Measurements from ENCODE around the gene SLC39A6.

DNA sequence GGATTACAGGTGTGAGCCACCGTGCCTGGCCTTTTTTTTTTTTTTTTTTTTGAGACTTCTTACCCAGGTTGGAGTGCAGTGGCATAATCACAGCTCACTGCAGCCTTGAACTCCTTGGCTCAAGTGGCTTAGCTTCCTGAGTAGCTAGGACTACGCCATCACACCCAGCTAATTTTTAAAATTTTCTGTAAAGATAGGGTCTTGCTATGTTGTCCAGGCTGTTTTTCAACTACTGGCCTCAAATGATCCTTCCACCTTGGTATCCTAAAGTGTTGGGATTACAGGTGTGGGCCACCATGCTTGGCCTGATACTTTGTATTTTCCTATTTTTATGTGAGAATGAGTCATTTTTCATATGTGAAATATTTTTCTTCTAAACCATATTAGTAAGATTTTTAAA lies 14.3 kb upstream of the SLC39A6 start:
- no peak for TF ChIP-seq POLR2AphosphoS5 (IDR thresholded peaks at IDR 0.05; ENCODE audit: low read depth, low read length)
- TF ChIP-seq POLR2A (IDR thresholded peaks at IDR 0.05; ENCODE audit: borderline replicate concordance, extremely low read depth, insufficient read depth, insufficient read length) = no peak
- no peak for TF ChIP-seq EZH2 (IDR thresholded peaks at IDR 0.05)
- TF ChIP-seq, protein P1, sequence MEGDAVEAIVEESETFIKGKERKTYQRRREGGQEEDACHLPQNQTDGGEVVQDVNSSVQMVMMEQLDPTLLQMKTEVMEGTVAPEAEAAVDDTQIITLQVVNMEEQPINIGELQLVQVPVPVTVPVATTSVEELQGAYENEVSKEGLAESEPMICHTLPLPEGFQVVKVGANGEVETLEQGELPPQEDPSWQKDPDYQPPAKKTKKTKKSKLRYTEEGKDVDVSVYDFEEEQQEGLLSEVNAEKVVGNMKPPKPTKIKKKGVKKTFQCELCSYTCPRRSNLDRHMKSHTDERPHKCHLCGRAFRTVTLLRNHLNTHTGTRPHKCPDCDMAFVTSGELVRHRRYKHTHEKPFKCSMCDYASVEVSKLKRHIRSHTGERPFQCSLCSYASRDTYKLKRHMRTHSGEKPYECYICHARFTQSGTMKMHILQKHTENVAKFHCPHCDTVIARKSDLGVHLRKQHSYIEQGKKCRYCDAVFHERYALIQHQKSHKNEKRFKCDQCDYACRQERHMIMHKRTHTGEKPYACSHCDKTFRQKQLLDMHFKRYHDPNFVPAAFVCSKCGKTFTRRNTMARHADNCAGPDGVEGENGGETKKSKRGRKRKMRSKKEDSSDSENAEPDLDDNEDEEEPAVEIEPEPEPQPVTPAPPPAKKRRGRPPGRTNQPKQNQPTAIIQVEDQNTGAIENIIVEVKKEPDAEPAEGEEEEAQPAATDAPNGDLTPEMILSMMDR (IDR thresholded peaks at IDR 0.05 in 2 of 3, conservative IDR thresholded peaks at IDR 0.05 in 1 of 3; ENCODE audit: borderline replicate concordance in 1 of 3, insufficient read depth in 1 of 3, low read depth in 2 of 3, low read length in 2 of 3) = no peak
- TF ChIP-seq CBX3 (IDR thresholded peaks at IDR 0.05; ENCODE audit: low read depth) = no peak
- TF ChIP-seq EGR1 (IDR thresholded peaks at IDR 0.05; ENCODE audit: low read depth) = no peak
- no peak for TF ChIP-seq SIN3A (IDR thresholded peaks at IDR 0.05; ENCODE audit: low read depth)
- TF ChIP-seq TCF7L2 (IDR thresholded peaks at IDR 0.05; ENCODE audit: borderline replicate concordance, extremely low read depth, insufficient read depth, insufficient read length) = no peak
- no peak for TF ChIP-seq ZNF274 (IDR thresholded peaks at IDR 0.05; ENCODE audit: low read depth, low read length)

Measured in HCT116 (cell line).